Mesothelial cell of epicardium (in vitro differentiated cells): ENCODE data around the gene MUC5AC. TPM values are rescaled to one million over a fixed set of nuclear protein-coding genes. Genes with fewer than 3 reads are reported as not detected.

ENCODE experiments used
- DNase-seq, 2 experiments: peaks; one replicate each; pipeline ENCODE4 v3.0.0; 2021; ENCODE audit warnings: low spot score in 2 of 2; ENCODE audit not compliant: unreplicated experiment in 2 of 2
- H3K27ac Mint-ChIP-seq: 2 replicates; pipeline ENCODE4 v1.8.0; 2021; ENCODE audit warnings: mixed read lengths
- H3K27me3 Mint-ChIP-seq: 2 replicates; pipeline ENCODE4 v1.8.0; 2021; ENCODE audit warnings: low read depth, mixed read lengths
- H3K36me3 Mint-ChIP-seq: 2 replicates; pipeline ENCODE4 v1.8.0; 2021; ENCODE audit warnings: mixed read lengths
- H3K4me1 Mint-ChIP-seq: 2 replicates; pipeline ENCODE4 v1.8.0; 2021; ENCODE audit warnings: mixed read lengths
- H3K4me3 Mint-ChIP-seq: 2 replicates; pipeline ENCODE4 v1.8.0; 2021; ENCODE audit warnings: mild to moderate bottlenecking, moderate library complexity, mixed read lengths
- H3K9me3 Mint-ChIP-seq: 2 replicates; pipeline ENCODE4 v1.8.0; 2021; ENCODE audit warnings: mixed read lengths
- total RNA-seq: library from RNA; stranded (reverse); gene quantifications from 3 replicates; pipeline ENCODE4 v1.2.1, GENCODE V29; 2021
- TF ChIP-seq, protein P1 (sequence below): fragments of 200-600 bp; sonication (generic); IDR thresholded peaks from one replicate; pipeline ENCODE4 v1.5.0; 2021; ENCODE audit warnings: antibody characterized with exemption; ENCODE audit not compliant: unreplicated experiment

The MUC5AC gene
- total RNA-seq, 1 donor from 2014 or later = not detected

DNA sequence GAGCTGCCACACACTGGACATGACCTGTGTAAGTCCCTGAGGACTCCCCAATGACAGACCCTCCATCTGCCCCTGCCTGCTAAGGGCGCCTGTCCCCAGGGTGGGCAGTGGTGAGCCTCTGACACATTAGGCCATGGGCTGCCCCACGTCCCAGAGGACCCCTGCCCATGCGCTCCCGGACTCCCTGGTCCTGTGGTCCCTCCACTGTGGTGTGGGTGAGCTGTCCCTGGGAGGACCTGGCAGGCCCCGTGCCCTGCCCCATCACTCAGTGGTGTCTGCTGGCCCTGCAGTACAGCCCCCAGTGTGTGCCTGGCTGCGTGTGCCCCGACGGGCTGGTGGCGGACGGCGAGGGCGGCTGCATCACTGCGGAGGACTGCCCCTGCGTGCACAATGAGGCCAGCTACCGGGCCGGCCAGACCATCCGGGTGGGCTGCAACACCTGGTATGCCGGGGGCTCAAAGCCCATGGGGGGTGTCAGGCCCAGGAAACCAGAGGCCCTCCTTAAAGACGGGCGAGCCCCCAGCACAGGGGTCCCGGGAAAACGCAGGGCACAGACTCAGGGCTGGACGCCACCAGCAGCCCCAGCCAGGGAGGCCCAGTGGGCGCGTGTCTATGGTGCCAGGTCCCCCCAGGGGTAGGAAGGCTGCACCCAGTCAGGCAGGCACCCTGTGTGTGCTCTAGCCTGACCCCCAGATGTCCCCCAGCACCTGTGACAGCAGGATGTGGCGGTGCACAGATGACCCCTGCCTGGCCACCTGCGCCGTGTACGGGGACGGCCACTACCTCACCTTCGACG lies 18.7 kb downstream of the MUC5AC start:
- H3K27me3 Mint-ChIP-seq = no peaks in the 10 kb centered on the region
- no peaks in the 10 kb centered on the region for H3K36me3 Mint-ChIP-seq
- no peak overlapping the region for H3K27ac Mint-ChIP-seq
- no peaks in the 10 kb centered on the region for H3K4me1 Mint-ChIP-seq
- peaks cover 4% of the 10 kb centered on the region for H3K9me3 Mint-ChIP-seq
- no peak for DNase-seq
- TF ChIP-seq, protein P1, sequence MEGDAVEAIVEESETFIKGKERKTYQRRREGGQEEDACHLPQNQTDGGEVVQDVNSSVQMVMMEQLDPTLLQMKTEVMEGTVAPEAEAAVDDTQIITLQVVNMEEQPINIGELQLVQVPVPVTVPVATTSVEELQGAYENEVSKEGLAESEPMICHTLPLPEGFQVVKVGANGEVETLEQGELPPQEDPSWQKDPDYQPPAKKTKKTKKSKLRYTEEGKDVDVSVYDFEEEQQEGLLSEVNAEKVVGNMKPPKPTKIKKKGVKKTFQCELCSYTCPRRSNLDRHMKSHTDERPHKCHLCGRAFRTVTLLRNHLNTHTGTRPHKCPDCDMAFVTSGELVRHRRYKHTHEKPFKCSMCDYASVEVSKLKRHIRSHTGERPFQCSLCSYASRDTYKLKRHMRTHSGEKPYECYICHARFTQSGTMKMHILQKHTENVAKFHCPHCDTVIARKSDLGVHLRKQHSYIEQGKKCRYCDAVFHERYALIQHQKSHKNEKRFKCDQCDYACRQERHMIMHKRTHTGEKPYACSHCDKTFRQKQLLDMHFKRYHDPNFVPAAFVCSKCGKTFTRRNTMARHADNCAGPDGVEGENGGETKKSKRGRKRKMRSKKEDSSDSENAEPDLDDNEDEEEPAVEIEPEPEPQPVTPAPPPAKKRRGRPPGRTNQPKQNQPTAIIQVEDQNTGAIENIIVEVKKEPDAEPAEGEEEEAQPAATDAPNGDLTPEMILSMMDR = no peak
- H3K4me3 Mint-ChIP-seq = no peak overlapping the region

DNA sequence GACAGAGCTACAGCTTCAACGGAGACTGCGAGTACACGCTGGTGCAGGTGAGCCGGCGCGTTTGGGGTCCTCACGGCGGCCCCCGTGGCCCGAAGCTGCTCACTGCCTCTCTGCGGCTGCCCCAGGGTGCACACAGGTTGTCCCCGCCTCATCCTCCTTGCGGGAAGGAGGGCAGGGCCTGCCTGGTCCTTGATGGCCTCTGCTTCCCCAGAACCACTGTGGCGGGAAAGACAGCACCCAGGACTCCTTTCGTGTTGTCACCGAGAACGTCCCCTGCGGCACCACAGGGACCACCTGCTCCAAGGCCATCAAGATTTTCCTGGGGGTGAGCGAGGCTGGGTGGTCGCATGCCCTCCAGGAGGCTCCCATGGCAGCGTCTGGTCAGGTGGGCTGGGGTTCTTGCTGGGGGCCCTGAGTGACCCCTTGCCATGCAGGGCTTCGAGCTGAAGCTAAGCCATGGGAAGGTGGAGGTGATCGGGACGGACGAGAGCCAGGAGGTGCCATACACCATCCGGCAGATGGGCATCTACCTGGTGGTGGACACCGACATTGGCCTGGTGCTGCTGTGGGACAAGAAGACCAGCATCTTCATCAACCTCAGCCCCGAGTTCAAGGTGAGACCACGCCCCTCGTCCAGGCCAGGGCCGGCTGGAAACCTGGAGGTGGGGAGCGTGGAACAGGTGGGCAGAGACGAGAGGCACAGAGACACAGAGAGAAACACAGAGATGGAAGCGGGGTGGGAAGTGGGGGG lies 19.4 kb downstream of the MUC5AC start:
- H3K27me3 Mint-ChIP-seq = no peaks in the 10 kb centered on the region
- no peak overlapping the region for H3K4me3 Mint-ChIP-seq
- H3K36me3 Mint-ChIP-seq = no peaks in the 10 kb centered on the region
- H3K9me3 Mint-ChIP-seq = peaks cover 4% of the 10 kb centered on the region
- no peak for DNase-seq
- H3K4me1 Mint-ChIP-seq = no peaks in the 10 kb centered on the region
- no peak overlapping the region for H3K27ac Mint-ChIP-seq
- TF ChIP-seq, protein P1 = no peak

DNA sequence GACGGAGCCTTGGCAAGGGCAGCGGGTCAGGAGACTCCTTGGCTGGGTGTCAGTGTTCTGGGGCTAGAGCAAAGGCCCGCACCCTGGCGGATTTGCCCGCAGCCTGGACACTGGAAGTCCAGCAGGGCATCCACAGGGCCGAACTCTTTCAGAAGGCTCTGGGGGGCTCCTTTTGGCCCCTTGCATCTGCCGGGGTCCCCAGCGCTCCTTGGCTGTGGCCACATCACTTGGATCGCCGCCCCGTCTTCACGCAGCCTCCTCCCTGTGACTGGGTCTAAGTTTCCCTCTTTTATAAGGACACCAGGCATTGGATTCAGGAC lies 20.0 kb downstream of the MUC5AC start:
- TF ChIP-seq, protein P1 = no peak
- Mint-ChIP-seq H3K4me1 (no peaks in the 10 kb centered on the region), H3K36me3 (no peaks in the 10 kb centered on the region), H3K9me3 (peaks cover 4% of the 10 kb centered on the region), H3K27me3 (no peaks in the 10 kb centered on the region), H3K4me3 (no peak overlapping the region), H3K27ac (no peak overlapping the region)
- DNase-seq = no peak

DNA sequence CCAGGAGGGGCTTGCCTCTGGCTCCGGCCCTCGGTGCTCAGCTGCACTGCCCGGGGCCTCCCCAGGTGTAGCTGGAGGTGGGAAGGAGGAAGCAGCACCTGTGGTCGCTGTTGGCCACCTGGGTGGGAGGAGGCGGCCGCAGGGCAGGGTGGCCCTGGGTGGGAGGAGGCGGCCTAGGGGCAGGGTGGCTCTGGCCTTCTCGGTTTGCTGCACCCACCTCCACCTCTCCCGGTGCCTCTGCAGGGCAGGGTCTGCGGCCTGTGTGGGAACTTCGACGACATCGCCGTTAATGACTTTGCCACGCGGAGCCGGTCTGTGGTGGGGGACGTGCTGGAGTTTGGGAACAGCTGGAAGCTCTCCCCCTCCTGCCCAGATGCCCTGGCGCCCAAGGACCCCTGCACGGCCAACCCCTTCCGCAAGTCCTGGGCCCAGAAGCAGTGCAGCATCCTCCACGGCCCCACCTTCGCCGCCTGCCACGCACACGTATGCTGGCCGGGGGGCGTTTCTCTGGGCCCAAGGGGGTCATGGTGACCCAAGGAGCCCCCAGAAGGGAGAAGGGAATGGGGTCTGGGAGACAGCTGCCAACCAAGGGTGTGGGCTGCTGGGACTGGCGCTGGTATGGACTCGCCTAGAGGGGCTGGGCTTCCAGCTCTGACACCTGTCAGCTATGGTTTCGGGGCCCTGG lies 20.6 kb downstream of the MUC5AC start:
- H3K9me3 Mint-ChIP-seq = peaks cover 4% of the 10 kb centered on the region
- no peak for DNase-seq

DNA sequence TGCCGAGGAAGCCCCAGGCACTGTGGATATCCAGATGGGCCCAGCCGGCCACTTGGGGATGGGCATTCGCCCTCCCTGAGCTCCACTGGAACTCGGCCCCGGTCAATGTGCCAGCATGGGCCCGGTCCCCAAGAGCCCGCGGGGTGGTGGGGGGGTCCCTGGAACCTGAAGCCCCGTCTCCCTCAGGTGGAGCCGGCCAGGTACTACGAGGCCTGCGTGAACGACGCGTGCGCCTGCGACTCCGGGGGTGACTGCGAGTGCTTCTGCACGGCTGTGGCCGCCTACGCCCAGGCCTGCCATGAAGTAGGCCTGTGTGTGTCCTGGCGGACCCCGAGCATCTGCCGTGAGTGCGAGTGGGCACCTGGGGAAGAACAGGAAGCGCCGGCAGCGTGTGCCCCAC lies 21.2 kb downstream of the MUC5AC start:
- Mint-ChIP-seq H3K4me3 (no peak overlapping the region), H3K36me3 (no peaks in the 10 kb centered on the region), H3K27me3 (no peaks in the 10 kb centered on the region), H3K4me1 (no peaks in the 10 kb centered on the region), H3K27ac (no peak overlapping the region), H3K9me3 (peaks cover 4% of the 10 kb centered on the region)
- no peak for DNase-seq
- TF ChIP-seq, protein P1 = no peak

More for the DNA sequence above, 20.6 kb downstream of the MUC5AC start:
- H3K4me3 Mint-ChIP-seq = no peak overlapping the region
- TF ChIP-seq, protein P1 = no peak
- H3K27me3 Mint-ChIP-seq = no peaks in the 10 kb centered on the region
- H3K36me3 Mint-ChIP-seq = no peaks in the 10 kb centered on the region
- no peaks in the 10 kb centered on the region for H3K4me1 Mint-ChIP-seq
- H3K27ac Mint-ChIP-seq = no peak overlapping the region
